GM18867 (cell line): Measurements from ENCODE around the gene RBM33.
A peak's percentile ranks its signal among the peaks of the same experiment; 100 is the strongest.

ENCODE experiments used
- ATAC-seq: cut with Tn5 transposase; IDR thresholded peaks from one replicate; pipeline ENCODE4 v1.9.1; 2021; ENCODE audit warnings: mild to moderate bottlenecking, moderate library complexity; ENCODE audit not compliant: unreplicated experiment

RBM33 gene

GRCh38 chr7:155744971-155745683, 100.7 kb downstream of the RBM33 start:
- ATAC-seq, result no peak

DNA sequence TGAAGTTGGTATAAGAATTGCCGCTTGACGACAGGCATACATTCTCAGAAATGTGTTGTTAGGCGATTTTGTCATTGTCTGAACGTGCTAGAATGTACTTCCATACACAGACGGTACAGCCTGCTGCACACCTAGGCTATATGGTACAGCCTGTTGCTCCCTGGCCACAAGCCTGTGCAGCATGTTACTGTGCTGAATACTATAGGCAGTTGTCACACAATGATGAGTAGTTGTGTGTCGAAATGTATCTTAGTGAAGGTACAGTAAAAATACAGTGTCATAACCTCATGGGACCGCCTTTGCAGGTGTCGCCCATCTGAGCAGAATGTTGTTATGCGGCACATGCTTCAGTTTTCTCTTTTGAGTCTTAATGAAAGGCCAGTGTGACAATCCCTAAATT, 101.3 kb downstream of the RBM33 start:
- no peak for ATAC-seq

- peak; percentile 46 for ATAC-seq
Observed at GRCh38 chr7:155746188-155746587, 101.7 kb downstream of the RBM33 start.

GRCh38 chr7:155747209-155747608, 102.7 kb downstream of the RBM33 start:
- ATAC-seq, result no peak

DNA sequence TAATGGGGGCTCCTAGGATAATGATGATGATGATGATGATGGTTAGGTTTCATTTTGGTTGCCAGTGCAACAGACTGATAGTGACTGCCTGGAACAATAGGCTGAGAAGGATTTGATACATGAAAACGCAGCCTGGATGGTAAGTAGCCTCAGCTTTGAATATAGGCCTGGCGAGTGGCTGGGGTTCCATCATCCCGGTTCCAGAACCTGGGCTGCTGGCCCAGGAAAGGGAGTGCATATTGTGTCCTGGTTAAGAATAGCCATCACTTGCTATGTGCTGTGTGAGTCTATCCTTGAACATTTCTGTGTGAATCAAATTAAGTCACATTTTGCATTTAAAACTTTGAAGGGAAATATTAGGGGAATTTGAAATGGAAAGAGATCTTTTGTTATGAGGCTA, 105.1 kb downstream of the RBM33 start:
- ATAC-seq, result no peak

DNA sequence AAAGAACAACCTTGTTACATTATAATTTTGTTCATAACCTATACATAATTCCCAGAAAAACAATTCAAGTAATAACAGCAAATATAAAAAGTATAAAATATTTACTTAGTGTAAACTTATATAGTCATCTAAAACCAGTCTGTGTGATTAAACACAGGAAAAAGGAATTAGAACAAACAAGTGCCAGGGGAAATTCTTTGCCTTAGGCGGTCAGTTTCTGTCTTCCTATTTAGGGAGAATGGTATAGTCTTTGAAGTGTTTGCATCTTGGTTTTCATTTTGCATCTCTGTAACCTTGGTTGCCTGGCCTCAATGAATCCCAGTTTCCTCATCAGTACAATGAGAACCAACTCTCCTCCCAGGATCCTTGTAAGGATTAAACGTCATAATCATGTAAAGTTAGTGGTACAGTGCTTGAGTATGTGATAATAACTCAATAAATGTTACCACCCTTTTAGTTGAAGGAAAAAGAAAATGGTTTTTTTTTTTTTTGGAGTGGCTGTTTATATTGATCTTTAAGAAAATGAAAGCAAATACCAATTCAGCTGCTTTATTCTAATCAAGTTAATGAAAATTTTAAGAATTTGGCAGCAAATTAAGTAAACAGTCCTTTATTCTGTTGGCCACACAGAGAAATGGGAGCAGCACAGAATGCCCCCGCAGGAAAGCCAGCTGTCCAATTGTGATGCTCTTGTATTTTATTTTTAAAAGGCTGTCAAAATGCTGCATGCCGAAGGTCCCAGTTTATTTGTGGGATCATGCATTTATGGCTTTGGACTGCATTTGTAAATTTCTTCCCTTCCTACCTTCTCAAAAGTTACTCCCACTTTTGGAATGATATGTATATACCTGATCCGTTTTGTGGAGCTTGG, 106.0 kb downstream of the RBM33 start:
- ATAC-seq, result no peak

DNA sequence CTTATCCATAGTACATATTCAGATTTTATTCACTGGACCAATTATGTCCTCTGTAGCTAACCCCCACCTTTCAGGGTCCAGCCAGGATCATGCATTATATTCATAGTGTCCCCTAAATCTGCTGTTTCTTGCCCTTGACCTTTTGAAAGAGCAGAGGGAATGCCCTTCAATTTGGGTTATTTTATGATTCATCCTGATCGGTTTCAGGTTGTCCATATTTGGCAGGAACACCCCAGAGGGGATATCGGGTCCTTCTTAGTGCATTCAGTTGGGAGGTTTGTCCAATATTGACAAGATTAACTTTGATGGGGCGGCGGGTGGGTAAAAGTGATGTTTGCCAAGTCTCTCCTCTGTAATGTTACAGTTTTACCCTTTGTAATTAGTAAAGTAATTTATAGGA, 106.9 kb downstream of the RBM33 start:
- ATAC-seq, result no peak

GRCh38 chr7:155752756-155753445, 108.4 kb downstream of the RBM33 start:
- ATAC-seq, result peak; percentile 69

DNA sequence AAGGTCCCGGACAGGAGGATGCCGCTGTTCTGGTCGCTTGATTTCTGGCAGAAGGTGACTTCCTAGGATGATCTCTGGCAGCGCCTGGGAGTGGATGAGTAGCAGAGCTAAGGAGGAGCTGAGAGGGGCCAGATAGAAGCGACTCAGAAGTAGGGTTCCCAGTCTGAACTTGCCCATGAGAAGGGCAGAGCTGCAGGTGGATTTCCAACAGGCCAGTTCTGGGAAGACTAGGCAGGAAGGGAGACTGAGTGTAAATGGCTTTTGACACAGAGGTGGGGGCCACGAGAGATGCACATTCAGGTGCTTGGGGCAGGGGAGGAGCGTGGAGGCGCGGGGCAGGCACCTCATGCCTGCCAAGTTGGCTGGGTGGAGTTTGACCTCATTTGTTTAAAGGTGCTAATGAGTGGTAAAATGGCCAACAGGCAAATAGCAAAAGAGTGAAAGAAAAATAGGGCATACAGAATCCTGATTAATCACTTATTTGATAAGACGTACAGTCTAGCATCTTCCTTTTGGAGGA, 109.0 kb downstream of the RBM33 start:
- ATAC-seq, result peak; percentile 9

DNA sequence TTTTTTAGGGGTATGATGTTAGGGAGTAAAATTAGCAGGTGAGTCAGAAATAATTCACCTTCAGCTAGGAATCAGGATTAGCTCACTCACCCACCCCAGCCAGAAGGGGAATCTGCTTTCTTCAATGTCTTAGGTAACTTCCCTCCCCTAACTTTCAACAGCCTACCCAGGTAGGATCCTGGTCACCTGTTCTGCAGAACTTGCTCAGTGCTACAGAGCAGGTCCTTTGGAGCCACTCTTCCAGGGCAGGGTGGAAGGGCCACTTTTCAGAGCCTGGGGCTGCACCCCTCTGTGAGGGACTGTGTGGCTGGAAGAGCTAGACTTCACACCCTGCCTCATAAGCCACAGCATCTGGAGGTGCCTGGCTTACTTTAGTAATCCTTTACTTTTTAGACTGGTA, 109.7 kb downstream of the RBM33 start:
- ATAC-seq, result no peak

GRCh38 chr7:155755026-155755425, 110.6 kb downstream of the RBM33 start:
- no peak for ATAC-seq

DNA sequence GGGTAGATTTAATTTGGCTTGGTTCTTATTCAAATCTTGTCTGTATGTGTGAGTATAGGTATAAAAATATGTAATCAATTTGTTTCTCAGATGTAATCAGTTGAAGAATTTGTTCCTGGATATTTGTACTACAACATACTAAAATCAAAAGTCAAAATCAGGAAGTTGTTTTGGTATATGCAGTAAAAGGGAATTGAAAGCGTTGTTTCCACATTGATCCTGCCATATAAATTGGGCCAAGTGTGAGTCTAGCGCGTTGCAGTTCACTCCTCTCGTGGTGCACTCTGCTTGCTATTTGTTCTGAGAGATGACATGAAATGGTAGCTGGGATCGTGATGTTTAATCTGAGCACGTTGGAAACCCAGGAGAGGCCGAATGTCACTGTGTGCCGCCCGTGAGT, 111.9 kb downstream of the RBM33 start:
- no peak for ATAC-seq

DNA sequence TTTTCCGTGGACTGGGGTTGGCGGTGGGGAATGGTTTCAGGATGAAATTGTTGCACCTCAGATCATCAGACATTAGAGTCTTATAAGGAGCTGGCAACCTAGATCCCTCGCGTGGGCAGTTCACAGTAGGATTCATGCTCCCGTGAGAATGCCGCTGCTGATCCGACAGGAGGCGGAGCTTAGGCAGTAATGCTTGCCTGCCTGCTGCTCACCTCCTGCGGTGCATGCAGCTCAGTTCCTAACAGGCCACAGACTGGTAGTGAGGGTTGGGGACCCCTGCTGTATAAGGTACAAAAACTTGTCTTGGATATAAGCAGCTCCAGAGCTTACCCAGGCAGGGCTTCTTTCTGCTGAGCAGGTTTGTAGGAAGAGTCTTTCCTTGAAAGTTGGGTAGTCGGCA, 113.9 kb downstream of the RBM33 start:
- no peak for ATAC-seq

GRCh38 chr7:155759740-155760430, 115.4 kb downstream of the RBM33 start:
- no peak for ATAC-seq

DNA sequence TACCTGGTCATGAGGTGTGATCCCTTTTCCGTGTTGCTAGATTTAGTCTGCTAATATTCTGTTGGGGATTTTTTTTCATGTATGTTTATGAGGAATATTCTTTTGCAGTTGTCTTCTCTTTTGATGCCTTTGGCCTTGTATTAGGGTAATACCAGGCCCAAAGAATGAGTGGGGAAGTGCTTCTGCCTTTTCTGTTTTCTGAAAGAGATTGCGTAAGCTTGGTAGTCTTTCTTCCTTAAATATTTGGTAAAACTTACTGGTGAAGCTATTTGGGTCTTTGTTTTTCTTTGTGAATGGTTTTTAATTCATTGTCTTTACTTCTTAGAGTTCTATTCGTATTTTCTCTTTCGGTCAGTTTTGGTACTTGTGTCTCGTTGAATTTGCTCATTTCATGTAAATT, 116.7 kb downstream of the RBM33 start:
- no peak for ATAC-seq

DNA sequence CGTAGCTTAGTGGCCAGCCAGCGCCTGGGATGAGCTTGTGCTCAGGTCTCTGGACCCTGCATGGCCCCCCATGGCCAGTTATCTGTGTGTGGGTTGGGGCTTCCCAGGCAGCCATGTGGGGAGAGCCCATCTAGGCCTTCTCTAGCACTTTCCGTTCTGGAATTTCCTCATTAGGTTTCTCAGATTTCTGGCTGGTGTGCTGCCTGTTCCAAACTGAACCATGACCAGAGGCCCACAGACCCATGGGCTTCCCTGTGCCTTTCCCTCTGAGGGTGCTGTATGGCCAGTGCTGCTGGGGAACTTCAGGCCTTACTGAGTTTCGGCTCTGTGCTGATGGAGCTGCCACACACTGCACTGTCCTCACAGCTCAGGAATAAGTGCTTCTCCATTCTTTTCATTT, 117.6 kb downstream of the RBM33 start:
- ATAC-seq, result no peak

DNA sequence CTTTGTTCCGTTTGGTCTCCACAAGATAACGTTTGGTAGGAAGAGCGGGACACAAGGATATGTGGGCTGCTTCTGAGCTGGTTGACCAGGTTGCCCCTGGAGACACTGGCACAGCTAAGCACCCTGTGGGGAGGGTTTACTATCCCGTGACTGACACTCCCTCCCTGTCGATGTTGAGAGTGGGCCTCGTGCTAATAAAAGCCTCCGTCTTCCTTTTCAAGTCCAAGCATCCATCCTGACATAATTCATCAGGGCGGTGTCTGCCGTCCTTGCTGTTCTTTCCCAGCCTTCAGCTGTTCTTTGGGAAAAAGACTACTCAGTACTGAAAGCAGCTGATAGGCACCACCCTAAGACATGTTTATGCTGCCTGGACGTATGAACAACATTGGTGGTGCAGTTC, 118.2 kb downstream of the RBM33 start:
- ATAC-seq, result no peak

DNA sequence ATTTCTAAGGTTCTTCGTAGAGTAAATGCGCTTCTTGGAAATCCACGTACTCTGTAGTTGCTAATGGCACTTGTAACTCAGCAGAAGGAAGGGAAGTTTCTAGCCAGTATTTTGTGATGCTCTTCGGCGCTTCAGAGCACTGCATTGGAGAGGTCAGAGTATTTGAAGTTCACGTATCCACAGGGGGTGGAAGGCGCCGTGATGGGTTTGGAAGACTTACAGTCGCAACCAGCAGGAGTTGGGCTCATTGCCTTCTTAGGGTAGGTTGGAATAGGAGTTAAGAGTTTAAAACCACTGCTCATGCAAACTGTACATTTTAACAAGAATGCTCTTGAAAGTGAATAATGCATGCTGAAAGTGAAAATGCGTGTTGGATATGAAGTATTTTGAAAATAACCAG, 118.7 kb downstream of the RBM33 start:
- ATAC-seq, result no peak

DNA sequence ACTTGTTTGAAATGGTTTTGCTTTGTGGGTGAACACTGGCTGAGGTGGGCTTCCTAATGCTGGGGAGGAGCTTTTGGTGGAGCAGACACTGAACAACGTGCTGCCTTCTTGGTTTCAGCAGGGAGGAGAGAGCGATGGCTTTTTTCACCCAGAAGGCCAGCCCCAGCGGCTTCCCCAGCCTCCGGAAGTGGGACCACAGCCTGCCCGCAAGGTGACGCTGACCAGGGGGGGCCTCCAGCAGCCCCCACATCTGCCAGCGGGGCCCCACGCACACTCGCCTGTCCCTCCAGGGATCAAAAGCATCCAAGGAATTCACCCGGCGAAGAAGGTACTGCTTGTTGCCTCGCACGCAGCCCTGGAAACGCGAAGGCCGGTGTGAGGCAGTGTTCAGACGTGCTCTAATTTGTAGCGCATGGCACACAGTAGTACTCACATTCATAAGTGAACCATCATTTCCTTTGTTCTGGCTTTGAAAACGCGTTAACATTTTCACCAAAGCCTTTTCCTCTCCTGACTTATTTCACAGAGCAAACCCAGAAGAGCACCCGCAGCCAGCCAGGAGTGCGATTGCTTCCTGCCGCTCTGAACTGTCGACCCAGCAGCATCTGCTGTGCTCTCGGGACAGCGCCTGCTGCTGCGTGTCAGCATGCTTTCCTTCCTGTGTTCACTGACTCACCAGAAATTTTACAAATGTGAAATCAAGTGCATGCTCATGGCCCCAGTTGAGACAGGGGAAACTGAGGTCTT, 119.4 kb downstream of the RBM33 start:
- ATAC-seq, result no peak

DNA sequence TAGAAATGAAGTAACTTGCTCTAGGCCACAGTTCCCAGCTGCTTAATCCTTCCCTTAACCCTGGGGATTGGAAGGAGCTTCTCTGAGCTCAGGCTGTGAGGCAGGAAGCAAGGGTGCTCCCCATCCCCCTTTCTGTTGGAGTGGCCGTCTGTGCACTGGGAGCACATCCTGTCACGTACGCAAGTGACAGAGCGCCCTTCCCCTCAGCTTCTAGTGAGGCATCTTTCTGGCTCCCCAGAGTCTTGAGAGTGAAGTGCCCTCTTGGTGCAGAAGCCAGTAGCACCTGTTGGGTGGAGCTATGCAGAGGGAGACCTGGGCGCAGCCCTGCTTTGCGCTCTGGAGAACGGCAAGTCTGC, 120.0 kb downstream of the RBM33 start:
- no peak for ATAC-seq
